HepG2 (cell line): ENCODE results near the gene H1-8. TPM values are rescaled to one million over a fixed set of nuclear protein-coding genes. Genes with fewer than 3 reads are reported as not detected.

Experiments
- BHLHE40 ChIP-seq: IDR thresholded peaks from 2 replicates; pipeline ENCODE4 v1.6.1; 2011; ENCODE audit warnings: low read length, improper control_type of control experiment
- EEA1 ChIP-seq: sonication (generic); formaldehyde crosslinking; IDR thresholded peaks from 2 replicates; pipeline ENCODE4 v1.5.1; 2020; ENCODE audit warnings: mild to moderate bottlenecking, missing genetic modification reagents, borderline replicate concordance
- FOXC1 ChIP-seq: sonication (generic); formaldehyde crosslinking; IDR thresholded peaks from 2 replicates; pipeline ENCODE4 v1.8.0; 2022; ENCODE audit warnings: mild to moderate bottlenecking, missing genetic modification reagents, borderline replicate concordance
- GABPB1 ChIP-seq: IDR thresholded peaks from 2 replicates; pipeline ENCODE4 v1.6.1; 2016; ENCODE audit warnings: mild to moderate bottlenecking, missing genetic modification reagents, moderate library complexity, missing compliant biosample characterization
- HMG20B ChIP-seq: conservative IDR thresholded peaks from 2 replicates; pipeline ENCODE4 v1.6.1; 2016; ENCODE audit warnings: missing genetic modification reagents, missing compliant biosample characterization
- JDP2 ChIP-seq: sonication (generic); formaldehyde crosslinking; IDR thresholded peaks from 2 replicates; pipeline ENCODE4 v1.8.1; 2022; ENCODE audit warnings: missing genetic modification reagents, borderline replicate concordance
- JUND ChIP-seq: sonication (generic); formaldehyde crosslinking; IDR thresholded peaks from 2 replicates; pipeline ENCODE4 v1.8.0; 2022; ENCODE audit warnings: mild to moderate bottlenecking, missing genetic modification reagents
- MAFG ChIP-seq: sonication (generic); formaldehyde crosslinking; IDR thresholded peaks from 2 replicates; pipeline ENCODE4 v1.5.1; 2020; ENCODE audit warnings: mild to moderate bottlenecking, missing genetic modification reagents
- NR2F6 ChIP-seq, 2 experiments: IDR thresholded peaks; 2 replicates each; pipeline ENCODE4 v1.6.1; 2016; ENCODE audit warnings: antibody characterized with exemption in 1 of 2, mild to moderate bottlenecking in 1 of 2
- REL ChIP-seq: sonication (generic); formaldehyde crosslinking; conservative IDR thresholded peaks from 2 replicates; pipeline ENCODE4 v1.8.0; 2022; ENCODE audit warnings: mild to moderate bottlenecking, missing genetic modification reagents, moderate library complexity
- RFX3 ChIP-seq: IDR thresholded peaks from 2 replicates; pipeline ENCODE4 v1.6.1; 2016; ENCODE audit warnings: missing biosample characterization, missing genetic modification reagents
- RFXAP ChIP-seq: sonication (generic); formaldehyde crosslinking; IDR thresholded peaks from 2 replicates; pipeline ENCODE4 v1.4.0; 2020; ENCODE audit warnings: missing genetic modification reagents, borderline replicate concordance
- SAFB2 ChIP-seq: sonication (generic); formaldehyde crosslinking; IDR thresholded peaks from 2 replicates; pipeline ENCODE4 v1.5.1; 2020; ENCODE audit warnings: missing genetic modification reagents, low read depth, mild to moderate bottlenecking, borderline replicate concordance
- SP2 ChIP-seq: sonication (generic); formaldehyde crosslinking; IDR thresholded peaks from 2 replicates; pipeline ENCODE4 v1.5.1; 2020; ENCODE audit warnings: mild to moderate bottlenecking, missing genetic modification reagents
- TMF1 ChIP-seq: sonication (generic); formaldehyde crosslinking; IDR thresholded peaks from 2 replicates; pipeline ENCODE4 v1.8.1; 2022; ENCODE audit warnings: low read depth, missing genetic modification reagents
- XRCC5 ChIP-seq: fragments of 200-400 bp; formaldehyde crosslinking; optimal IDR thresholded peaks from 2 replicates; pipeline ENCODE3; 2017; ENCODE audit warnings: mild to moderate bottlenecking, low read length
- YEATS2 ChIP-seq: sonication (generic); formaldehyde crosslinking; IDR thresholded peaks from 2 replicates; pipeline ENCODE4 v1.4.0; 2020; ENCODE audit warnings: missing genetic modification reagents, borderline replicate concordance
- ZNF207 ChIP-seq: fragments of 450-650 bp; IDR thresholded peaks from 2 replicates; pipeline ENCODE4 v1.6.1; 2016; ENCODE audit warnings: antibody characterized with exemption, borderline replicate concordance
- ZNF558 ChIP-seq: sonication (generic); formaldehyde crosslinking; IDR thresholded peaks from 2 replicates; pipeline ENCODE4 v1.9.0; 2022; ENCODE audit warnings: mild to moderate bottlenecking, missing genetic modification reagents, borderline replicate concordance
- ZNF644 ChIP-seq: IDR thresholded peaks from 2 replicates; pipeline ENCODE4 v1.6.1; 2016; ENCODE audit warnings: low read depth
- ZNF709 ChIP-seq: sonication (generic); formaldehyde crosslinking; IDR thresholded peaks from 2 replicates; pipeline ENCODE4 v1.5.0; 2020; ENCODE audit warnings: mild to moderate bottlenecking, missing genetic modification reagents
- polyA plus RNA-seq, 8 experiments: library from polyadenylated mRNA; depleted of rRNA in 3 of 8; stranded (reverse) in 7 of 8; unstranded in 1 of 8; fragments of >200 nt; fragmentation: Illumina TruSeq in 4 of 8; extraction: Trizol in 4 of 8; gene quantifications; 2 replicates each; pipeline versions ENCODE4 v1.2.1 to v1.2.3, GENCODE V29; 2011 to 2016; ENCODE audit warnings: low read depth in 4 of 8, missing spikeins in 1 of 8, mixed read lengths in 1 of 8; ENCODE audit not compliant: insufficient read depth in 1 of 8
- total RNA-seq, 5 experiments: library from RNA; depleted of rRNA; stranded (reverse); fragments of >200 nt; fragmentation: Illumina TruSeq; extraction: Trizol; gene quantifications; 2 replicates each; pipeline ENCODE4 v1.2.3, GENCODE V29; 2016; ENCODE audit warnings: low read depth in 1 of 5
- TF ChIP-seq, protein P1 (sequence below): IDR thresholded peaks from 2 replicates; pipeline ENCODE4 v1.6.1; 2016; ENCODE audit warnings: low read depth, missing genetic modification reagents, missing compliant biosample characterization
- TF ChIP-seq, protein P2 (sequence below): sonication (generic); formaldehyde crosslinking; IDR thresholded peaks from 2 replicates; pipeline ENCODE4 v1.9.0; 2021; ENCODE audit warnings: missing genetic modification reagents, borderline replicate concordance
- TF ChIP-seq, protein P3 (sequence below): sonication (generic); formaldehyde crosslinking; IDR thresholded peaks from 2 replicates; pipeline ENCODE4 v1.4.0; 2020; ENCODE audit warnings: missing genetic modification reagents

H1-8 gene
- total and polyA plus RNA-seq, 2 of the 13 experiments (the other 11 are each of a cell fraction or from before 2014, with no cell fraction given), result 0.08 TPM; not detected in 1

DNA sequence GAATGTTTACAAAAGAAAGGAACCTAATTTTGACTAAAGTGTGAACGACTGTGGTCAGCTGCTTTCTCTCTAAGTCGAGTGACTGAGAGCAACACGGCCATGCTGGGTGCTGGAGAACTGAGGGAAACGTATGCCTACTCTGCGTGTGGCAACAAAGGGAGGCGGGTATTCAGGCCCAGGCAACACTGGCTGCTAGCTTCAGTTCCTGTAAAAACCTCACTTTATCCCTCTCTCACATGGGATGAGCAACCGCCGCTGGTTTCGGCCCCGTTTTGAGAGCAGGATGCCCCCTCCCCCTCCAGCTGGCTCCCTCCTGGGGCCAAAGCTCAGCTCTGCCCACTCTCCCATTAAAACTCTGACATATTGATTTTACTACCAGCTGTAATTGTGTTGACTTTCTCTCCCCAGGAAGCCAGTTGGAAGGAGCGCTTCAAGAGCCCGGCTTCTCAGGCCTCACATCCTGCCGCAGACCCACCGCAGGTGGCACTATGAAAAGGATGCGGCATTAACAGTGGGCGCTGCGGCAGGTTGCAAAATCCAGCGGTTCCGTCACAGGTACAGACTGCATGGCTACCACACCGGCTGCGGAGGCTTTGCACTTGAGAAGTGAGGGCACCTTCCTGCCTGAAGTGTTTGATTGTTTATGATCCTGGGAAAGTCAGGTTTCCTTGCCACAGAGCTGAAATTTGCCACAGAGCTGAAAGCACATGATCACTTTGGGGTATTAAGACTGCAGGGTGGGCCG, 50.8 kb downstream of the H1-8 start (continued):
- TF ChIP-seq, protein P1, sequence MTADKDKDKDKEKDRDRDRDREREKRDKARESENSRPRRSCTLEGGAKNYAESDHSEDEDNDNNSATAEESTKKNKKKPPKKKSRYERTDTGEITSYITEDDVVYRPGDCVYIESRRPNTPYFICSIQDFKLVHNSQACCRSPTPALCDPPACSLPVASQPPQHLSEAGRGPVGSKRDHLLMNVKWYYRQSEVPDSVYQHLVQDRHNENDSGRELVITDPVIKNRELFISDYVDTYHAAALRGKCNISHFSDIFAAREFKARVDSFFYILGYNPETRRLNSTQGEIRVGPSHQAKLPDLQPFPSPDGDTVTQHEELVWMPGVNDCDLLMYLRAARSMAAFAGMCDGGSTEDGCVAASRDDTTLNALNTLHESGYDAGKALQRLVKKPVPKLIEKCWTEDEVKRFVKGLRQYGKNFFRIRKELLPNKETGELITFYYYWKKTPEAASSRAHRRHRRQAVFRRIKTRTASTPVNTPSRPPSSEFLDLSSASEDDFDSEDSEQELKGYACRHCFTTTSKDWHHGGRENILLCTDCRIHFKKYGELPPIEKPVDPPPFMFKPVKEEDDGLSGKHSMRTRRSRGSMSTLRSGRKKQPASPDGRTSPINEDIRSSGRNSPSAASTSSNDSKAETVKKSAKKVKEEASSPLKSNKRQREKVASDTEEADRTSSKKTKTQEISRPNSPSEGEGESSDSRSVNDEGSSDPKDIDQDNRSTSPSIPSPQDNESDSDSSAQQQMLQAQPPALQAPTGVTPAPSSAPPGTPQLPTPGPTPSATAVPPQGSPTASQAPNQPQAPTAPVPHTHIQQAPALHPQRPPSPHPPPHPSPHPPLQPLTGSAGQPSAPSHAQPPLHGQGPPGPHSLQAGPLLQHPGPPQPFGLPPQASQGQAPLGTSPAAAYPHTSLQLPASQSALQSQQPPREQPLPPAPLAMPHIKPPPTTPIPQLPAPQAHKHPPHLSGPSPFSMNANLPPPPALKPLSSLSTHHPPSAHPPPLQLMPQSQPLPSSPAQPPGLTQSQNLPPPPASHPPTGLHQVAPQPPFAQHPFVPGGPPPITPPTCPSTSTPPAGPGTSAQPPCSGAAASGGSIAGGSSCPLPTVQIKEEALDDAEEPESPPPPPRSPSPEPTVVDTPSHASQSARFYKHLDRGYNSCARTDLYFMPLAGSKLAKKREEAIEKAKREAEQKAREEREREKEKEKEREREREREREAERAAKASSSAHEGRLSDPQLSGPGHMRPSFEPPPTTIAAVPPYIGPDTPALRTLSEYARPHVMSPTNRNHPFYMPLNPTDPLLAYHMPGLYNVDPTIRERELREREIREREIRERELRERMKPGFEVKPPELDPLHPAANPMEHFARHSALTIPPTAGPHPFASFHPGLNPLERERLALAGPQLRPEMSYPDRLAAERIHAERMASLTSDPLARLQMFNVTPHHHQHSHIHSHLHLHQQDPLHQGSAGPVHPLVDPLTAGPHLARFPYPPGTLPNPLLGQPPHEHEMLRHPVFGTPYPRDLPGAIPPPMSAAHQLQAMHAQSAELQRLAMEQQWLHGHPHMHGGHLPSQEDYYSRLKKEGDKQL (CRISPR knock-in tag), result peak; percentile 78; the same call in 1 of the 2 replicates
- TF ChIP-seq ZNF644 (CRISPR knock-in tag) (peak; percentile 55; the same call in 1 of the 2 replicates), EEA1 (CRISPR knock-in tag) (no peak), MAFG (CRISPR knock-in tag) (no peak), TMF1 (CRISPR knock-in tag) (no peak), JUND (CRISPR knock-in tag) (no peak), REL (0 out of 2 replicates have a peak, but pooled peaks have one; percentile 46), XRCC5 (peak; percentile 12), GABPB1 (CRISPR knock-in tag) (peak; percentile 42; the same call in 1 of the 2 replicates), ZNF709 (CRISPR knock-in tag) (no peak), FOXC1 (CRISPR knock-in tag) (0 out of 2 replicates have a peak, but pooled peaks have one; percentile 11), SP2 (CRISPR knock-in tag) (no peak), RFXAP (CRISPR knock-in tag) (0 out of 2 replicates have a peak, but pooled peaks have one; percentile 52), BHLHE40 (no peak), ZNF207 (no peak), NR2F6 (IDR thresholded peaks at IDR 0.05) (peak; percentile 87), NR2F6 (CRISPR knock-in tag; IDR thresholded peaks at IDR 0.05) (peak; percentile 93), ZNF558 (CRISPR knock-in tag) (no peak), JDP2 (peak; percentile 28; the same call in 1 of the 2 replicates), RFX3 (no peak), SAFB2 (CRISPR knock-in tag) (no peak), HMG20B (CRISPR knock-in tag) (no peak; the same call in 1 of the 2 replicates), YEATS2 (peak; percentile 63; the same call in 1 of the 2 replicates)
- TF ChIP-seq, protein P2, sequence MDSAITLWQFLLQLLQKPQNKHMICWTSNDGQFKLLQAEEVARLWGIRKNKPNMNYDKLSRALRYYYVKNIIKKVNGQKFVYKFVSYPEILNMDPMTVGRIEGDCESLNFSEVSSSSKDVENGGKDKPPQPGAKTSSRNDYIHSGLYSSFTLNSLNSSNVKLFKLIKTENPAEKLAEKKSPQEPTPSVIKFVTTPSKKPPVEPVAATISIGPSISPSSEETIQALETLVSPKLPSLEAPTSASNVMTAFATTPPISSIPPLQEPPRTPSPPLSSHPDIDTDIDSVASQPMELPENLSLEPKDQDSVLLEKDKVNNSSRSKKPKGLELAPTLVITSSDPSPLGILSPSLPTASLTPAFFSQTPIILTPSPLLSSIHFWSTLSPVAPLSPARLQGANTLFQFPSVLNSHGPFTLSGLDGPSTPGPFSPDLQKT, result no peak
- TF ChIP-seq, protein P3, sequence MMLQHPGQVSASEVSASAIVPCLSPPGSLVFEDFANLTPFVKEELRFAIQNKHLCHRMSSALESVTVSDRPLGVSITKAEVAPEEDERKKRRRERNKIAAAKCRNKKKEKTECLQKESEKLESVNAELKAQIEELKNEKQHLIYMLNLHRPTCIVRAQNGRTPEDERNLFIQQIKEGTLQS, result peak; percentile 54; the same call in 1 of the 2 replicates
